PFSK-1 (cell line): ENCODE results near the gene METTL1.

Experiments
- POLR2AphosphoS5 ChIP-seq: IDR thresholded peaks from 2 replicates; pipeline ENCODE4 v1.6.1; 2012; ENCODE audit warnings: low read depth, mild to moderate bottlenecking, control low read depth, low read length, moderate library complexity
- REST ChIP-seq, 2 experiments: IDR thresholded peaks; 2 replicates each; pipeline versions ENCODE4 v1.6.1 to v1.8.0; 2011 to 2012; ENCODE audit warnings: low read depth in 2 of 2, low read length in 2 of 2, control low read depth in 1 of 2, inconsistent platforms in 1 of 2, mild to moderate bottlenecking in 1 of 2, moderate library complexity in 1 of 2; ENCODE audit not compliant: insufficient read depth in 1 of 2
- TAF1 ChIP-seq: IDR thresholded peaks from 2 replicates; pipeline ENCODE4 v1.6.1; 2012; ENCODE audit warnings: low read length, control low read depth, borderline replicate concordance; ENCODE audit not compliant: insufficient read depth

DNA sequence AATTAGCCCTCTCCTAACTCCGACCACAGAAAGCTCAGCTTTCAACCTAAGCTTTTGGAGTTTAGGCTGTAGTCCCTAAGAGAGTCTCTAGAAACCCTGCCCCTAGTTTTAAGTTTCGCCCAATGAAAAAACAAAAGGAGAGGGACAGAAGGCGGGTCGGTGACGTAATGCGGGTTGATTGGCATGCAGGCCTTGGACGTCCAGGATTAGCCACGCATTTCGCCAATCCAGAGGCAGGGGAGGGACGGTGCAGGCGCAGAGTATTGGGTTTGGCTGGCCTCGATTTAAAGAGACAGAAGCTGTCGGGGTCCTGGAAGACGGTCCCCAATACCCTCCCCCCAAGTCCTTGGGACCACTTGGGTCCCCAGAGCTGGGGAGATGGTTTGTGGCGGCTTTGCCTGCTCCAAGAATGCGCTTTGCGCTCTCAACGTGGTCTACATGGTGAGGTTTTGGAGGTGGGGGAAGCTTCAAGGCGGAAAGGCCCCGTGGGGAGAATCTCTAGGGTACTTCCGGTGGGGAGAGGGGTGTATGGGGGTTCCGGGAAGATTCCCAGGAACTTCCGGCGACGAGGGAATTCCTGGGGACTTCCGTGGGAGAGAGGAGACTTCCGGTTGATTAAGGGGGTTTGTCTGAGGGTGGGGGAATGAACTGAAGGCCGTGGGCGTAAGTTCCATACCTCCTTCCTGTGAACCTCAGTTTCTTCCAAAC is 27.0 kb downstream of the METTL1 start, which contains the start of gene TSPAN31:
- TF ChIP-seq REST (IDR thresholded peaks at IDR 0.05; ENCODE audit: insufficient read depth in 1 of 2, low read depth in 2 of 2, low read length in 2 of 2), result no peak
- TF ChIP-seq POLR2AphosphoS5, result peak; percentile 68
- peak; percentile 42; the same call in 1 of the 2 replicates for TF ChIP-seq TAF1
